Lower leg skin (tissue), 4 donors: ENCODE results near the gene SNRNP70. TPM values are rescaled to one million over a fixed set of nuclear protein-coding genes. Genes with fewer than 3 reads are reported as not detected.
"Not testable (repeated sequence)": the region's sequence is repeated elsewhere in the genome, so short reads cannot be mapped to it uniquely, and the experiment has no call there.

Experiments
- DNase-seq, 2 donors: peaks; one replicate each; pipeline ENCODE4 v3.0.0-alpha.2; 2019; ENCODE audit warnings: low spot score in 2 of 2
- H3K4me3 ChIP-seq: fragments of 200-600 bp; sonication (generic); 2 replicates; pipeline ENCODE4 v1.5.1; 2017; ENCODE audit warnings: mild to moderate bottlenecking, low read depth; ENCODE audit not compliant: poor library complexity, severe bottlenecking
- CTCF ChIP-seq, 3 donors: fragments of 450-650 bp; IDR thresholded peaks; one replicate each; pipeline ENCODE4 v1.5.1; 2016; ENCODE audit warnings: antibody characterized with exemption in 3 of 3, mild to moderate bottlenecking in 3 of 3, moderate library complexity in 2 of 3
- POLR2A ChIP-seq, 2 donors: fragments of 450-650 bp; IDR thresholded peaks; one replicate each; pipeline ENCODE4 v1.6.1; 2016 to 2017; ENCODE audit warnings: antibody characterized with exemption in 2 of 2, mild to moderate bottlenecking in 1 of 2, moderate library complexity in 1 of 2
- WGBS, 2 donors: methylation state at CpG; one replicate each; pipeline ENCODE4 v1.1.5; 2018; 5-methylcytosine and 5-hydroxymethylcytosine counted together
- intact Hi-C: fragments of 100-400 bp; cut with DNase I; formaldehyde crosslinking; loops from one replicate; pipeline ENCODE4 v1.15.0; 2023; ENCODE audit warnings: low total_unique reads
- total RNA-seq, 4 donors: library from RNA; depleted of rRNA; stranded (reverse); fragments of >200 nt; gene quantifications; one replicate each; pipeline ENCODE4 v1.1.0, GENCODE V29; 2016

SNRNP70 gene
- total RNA-seq, 4 donors from 2014 or later = 172 to 375 (median 285) TPM

- WGBS, 2 donors = 71 to 79% methylated on average over 6 of the region's 6 CpGs
- no peak overlapping the region for H3K4me3 ChIP-seq
- TF ChIP-seq CTCF (IDR thresholded peaks at IDR 0.05) (no peak), POLR2A (IDR thresholded peaks at IDR 0.05) (no peak)
- intact Hi-C loops = loop anchor here (10.0 kb wide), 1 partner anchor 147 kb away; the partner anchor contains the start of genes GYS1 and RUVBL2
- DNase-seq = no peak
These were observed 56.1 kb downstream of the SNRNP70 start for GRCh38 chr19:49141352-49141751.

DNA sequence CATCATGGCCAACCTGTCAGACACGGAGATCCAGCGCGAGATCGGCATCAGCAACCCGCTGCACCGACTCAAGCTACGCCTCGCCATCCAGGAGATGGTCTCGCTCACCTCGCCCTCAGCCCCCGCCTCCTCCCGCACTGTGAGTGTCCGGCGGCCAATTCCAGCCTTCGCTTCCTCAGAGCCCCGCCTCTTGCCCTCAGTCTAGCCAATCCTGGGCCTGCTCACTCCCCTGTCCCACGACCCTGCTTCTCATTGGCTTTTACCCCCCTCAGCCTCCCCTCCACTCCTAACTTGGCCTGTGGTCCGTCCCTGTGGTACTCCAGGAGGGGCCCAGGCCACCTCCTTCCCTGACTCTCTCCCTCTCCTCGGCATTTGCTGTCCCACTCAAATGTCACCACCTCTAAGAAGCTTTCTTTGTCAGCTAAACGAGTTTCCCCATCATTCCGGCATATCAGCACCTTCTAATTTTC is 57.6 kb downstream of the SNRNP70 start:
- H3K4me3 ChIP-seq = peak overlapping the region; percentile 24
- intact Hi-C loops = loop anchor here (10.0 kb wide), 1 partner anchor 148 kb away; the partner anchor contains the start of genes GYS1 and RUVBL2
- TF ChIP-seq POLR2A (IDR thresholded peaks at IDR 0.05) = no peak
- no peak for TF ChIP-seq CTCF (IDR thresholded peaks at IDR 0.05)
- WGBS, 2 donors = 6 to 20% methylated on average over 21 of the region's 21 CpGs
- peak; percentile 76 to 94 for DNase-seq

DNA sequence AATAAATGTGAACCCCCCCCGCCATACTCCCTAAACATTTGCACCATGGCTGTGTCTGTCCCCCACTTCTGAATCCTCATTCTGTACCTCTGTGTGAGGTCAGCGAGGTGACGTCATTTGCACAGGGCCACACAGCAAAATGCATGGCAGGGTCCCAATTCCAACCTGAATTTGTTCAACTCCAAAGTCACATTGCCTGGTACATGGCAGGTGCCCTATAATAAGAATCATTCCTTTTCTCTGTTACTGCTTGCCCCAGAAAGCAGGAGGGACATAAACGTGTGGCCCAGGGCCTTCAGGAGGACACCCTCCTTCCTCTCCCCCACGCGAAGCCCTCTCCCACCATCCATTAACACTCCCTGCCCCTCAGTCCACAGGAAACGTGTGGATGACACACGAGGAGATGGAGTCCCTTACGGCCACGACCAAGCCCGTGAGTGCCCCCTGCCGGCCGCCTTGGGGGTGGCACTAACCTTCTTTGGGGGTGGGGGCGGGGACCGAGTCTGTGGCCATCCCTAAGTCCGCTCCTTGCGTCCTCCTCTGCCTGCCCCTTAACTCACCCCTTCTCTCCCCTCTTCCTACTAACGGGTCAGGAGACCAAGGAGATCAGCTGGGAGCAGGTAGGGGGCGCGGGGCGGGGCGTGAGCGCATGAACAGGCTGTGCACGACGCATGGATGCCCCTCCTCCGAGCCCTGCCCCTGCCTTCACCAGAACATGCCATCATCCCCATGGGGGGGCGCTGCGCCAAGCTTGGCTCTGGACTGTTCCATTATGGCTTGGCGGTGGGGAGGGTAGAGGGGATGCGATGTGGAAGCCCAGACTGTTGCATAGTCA is 60.5 kb downstream of the SNRNP70 start:
- DNase-seq = peak in 1 of 2 donors; percentile 95
- 9 to 14% methylated on average over 20 to 30 of the region's 30 CpGs for WGBS, 2 donors
- no peak overlapping the region for H3K4me3 ChIP-seq
- TF ChIP-seq POLR2A (IDR thresholded peaks at IDR 0.05) (no peak), CTCF (IDR thresholded peaks at IDR 0.05) (no peak)
- intact Hi-C loops = loop anchor here (5.0 to 10.0 kb wide), 2 partner anchors 48 to 151 kb away; partner anchors contain the start of genes GYS1 and RUVBL2

GRCh38 chr19:49146408-49146770 is 61.1 kb downstream of the SNRNP70 start:
- intact Hi-C loops = loop anchor here (5.0 to 10.0 kb wide), 2 partner anchors 49 to 152 kb away; partner anchors contain the start of genes GYS1 and RUVBL2
- 38 to 45% methylated on average over 6 to 7 of the region's 7 CpGs for whole genome bisulfite sequencing, 2 donors
- DNase-seq, H3K4me3 ChIP-seq: not testable (repeated sequence)

GRCh38 chr19:49148044-49148682 is 62.9 kb downstream of the SNRNP70 start:
- WGBS, 2 donors = 49 to 67% methylated on average over 11 of the region's 11 CpGs
- TF ChIP-seq POLR2A (IDR thresholded peaks at IDR 0.05) = no peak
- TF ChIP-seq CTCF (IDR thresholded peaks at IDR 0.05) = no peak
- intact Hi-C loops = loop anchor here (5.0 to 10.0 kb wide), 2 partner anchors 51 to 153 kb away; partner anchors contain the start of genes GYS1 and RUVBL2
- no peak overlapping the region for H3K4me3 ChIP-seq
- no peak for DNase-seq
